Activated B cell treated with CpG ODN at 0.5 μM for 24 hours (primary cell): Measurements from ENCODE around the gene ECM1. TPM values are rescaled to one million over a fixed set of nuclear protein-coding genes. Genes with fewer than 3 reads are reported as not detected.

Experiments used
- ATAC-seq: fragments of 200-7000 bp; cut with Tn5 transposase; one replicate; pipeline ENCODE4 v1.10.0; 2021; ENCODE audit warnings: low read depth, mild to moderate bottlenecking, moderate library complexity
- CTCF ChIA-PET: fragments of 350-600 bp; sonication (Branson Sonifier 250); formaldehyde crosslinking; loops from one replicate; lab custom pipeline; 2021; ENCODE audit warnings: antibody characterized with exemption; lab: Charles Lee
- POLR2A ChIA-PET: fragments of 350-600 bp; sonication (Branson Sonifier 250); formaldehyde crosslinking; loops from one replicate; lab custom pipeline; 2021; ENCODE audit warnings: antibody characterized with exemption; lab: Charles Lee
- DNase-seq: peaks from one replicate; pipeline ENCODE4 v3.0.0; 2022
- H3K27ac Mint-ChIP-seq: one replicate; pipeline ENCODE4 v1.8.0; 2020; ENCODE audit warnings: mixed read lengths
- H3K27me3 Mint-ChIP-seq: one replicate; pipeline ENCODE4 v1.8.0; 2021; ENCODE audit warnings: mixed read lengths
- H3K36me3 Mint-ChIP-seq: one replicate; pipeline ENCODE4 v1.8.0; 2021; ENCODE audit warnings: low read depth, mixed read lengths
- H3K4me1 Mint-ChIP-seq: one replicate; pipeline ENCODE4 v1.8.0; 2021; ENCODE audit warnings: mixed read lengths
- H3K4me3 Mint-ChIP-seq: one replicate; pipeline ENCODE4 v1.8.0; 2020; ENCODE audit warnings: mild to moderate bottlenecking, mixed read lengths
- H3K9me3 Mint-ChIP-seq: one replicate; pipeline ENCODE4 v1.8.0; 2020; ENCODE audit warnings: mixed read lengths
- intact Hi-C: fragments of 100-400 bp; cut with micrococcal nuclease; formaldehyde crosslinking; loops from one replicate; pipeline ENCODE4 v1.15.1; 2024
- total RNA-seq: library from RNA; stranded (reverse); gene quantifications from 2 replicates; pipeline ENCODE4 v1.2.3, GENCODE V29; 2022
- TF ChIP-seq, protein P1 (sequence below): fragments of 200-600 bp; IDR thresholded peaks from one replicate; pipeline ENCODE4 v1.8.0; 2022; ENCODE audit warnings: antibody characterized with exemption, mild to moderate bottlenecking

The ECM1 gene
- total RNA-seq, 1 donor from 2014 or later = 2.1 TPM

DNA sequence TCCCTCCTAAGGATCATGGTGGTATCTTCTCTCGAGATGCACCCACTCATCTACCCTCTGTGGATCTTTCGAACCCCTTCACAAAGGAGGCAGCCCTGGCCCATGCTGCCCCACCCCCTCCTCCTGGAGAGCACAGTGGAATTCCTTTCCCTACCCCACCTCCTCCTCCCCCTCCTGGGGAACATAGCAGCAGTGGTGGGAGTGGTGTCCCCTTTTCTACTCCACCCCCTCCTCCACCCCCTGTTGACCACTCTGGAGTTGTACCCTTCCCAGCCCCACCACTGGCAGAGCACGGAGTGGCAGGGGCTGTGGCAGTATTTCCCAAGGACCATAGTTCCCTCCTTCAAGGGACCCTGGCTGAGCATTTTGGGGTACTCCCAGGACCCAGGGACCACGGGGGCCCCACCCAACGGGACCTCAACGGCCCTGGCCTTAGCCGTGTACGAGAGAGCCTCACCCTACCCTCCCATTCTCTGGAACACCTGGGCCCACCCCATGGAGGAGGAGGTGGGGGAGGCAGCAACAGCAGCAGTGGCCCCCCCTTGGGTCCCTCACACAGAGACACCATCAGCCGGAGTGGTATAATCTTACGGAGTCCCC, 35.2 kb upstream of the ECM1 start:
- H3K9me3 Mint-ChIP-seq = no peaks in the 10 kb centered on the region
- H3K4me1 Mint-ChIP-seq = no peaks in the 10 kb centered on the region
- TF ChIP-seq, protein P1, sequence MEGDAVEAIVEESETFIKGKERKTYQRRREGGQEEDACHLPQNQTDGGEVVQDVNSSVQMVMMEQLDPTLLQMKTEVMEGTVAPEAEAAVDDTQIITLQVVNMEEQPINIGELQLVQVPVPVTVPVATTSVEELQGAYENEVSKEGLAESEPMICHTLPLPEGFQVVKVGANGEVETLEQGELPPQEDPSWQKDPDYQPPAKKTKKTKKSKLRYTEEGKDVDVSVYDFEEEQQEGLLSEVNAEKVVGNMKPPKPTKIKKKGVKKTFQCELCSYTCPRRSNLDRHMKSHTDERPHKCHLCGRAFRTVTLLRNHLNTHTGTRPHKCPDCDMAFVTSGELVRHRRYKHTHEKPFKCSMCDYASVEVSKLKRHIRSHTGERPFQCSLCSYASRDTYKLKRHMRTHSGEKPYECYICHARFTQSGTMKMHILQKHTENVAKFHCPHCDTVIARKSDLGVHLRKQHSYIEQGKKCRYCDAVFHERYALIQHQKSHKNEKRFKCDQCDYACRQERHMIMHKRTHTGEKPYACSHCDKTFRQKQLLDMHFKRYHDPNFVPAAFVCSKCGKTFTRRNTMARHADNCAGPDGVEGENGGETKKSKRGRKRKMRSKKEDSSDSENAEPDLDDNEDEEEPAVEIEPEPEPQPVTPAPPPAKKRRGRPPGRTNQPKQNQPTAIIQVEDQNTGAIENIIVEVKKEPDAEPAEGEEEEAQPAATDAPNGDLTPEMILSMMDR = no peak
- ChIA-PET CTCF (no interaction called here), POLR2A (no interaction called here)
- H3K27ac Mint-ChIP-seq = no peak overlapping the region
- no peak overlapping the region for H3K4me3 Mint-ChIP-seq
- ATAC-seq = no peak
- no peak for DNase-seq
- H3K36me3 Mint-ChIP-seq = peaks cover 50% of the 10 kb centered on the region
- no peaks in the 10 kb centered on the region for H3K27me3 Mint-ChIP-seq
- intact Hi-C loops = no loop called here

DNA sequence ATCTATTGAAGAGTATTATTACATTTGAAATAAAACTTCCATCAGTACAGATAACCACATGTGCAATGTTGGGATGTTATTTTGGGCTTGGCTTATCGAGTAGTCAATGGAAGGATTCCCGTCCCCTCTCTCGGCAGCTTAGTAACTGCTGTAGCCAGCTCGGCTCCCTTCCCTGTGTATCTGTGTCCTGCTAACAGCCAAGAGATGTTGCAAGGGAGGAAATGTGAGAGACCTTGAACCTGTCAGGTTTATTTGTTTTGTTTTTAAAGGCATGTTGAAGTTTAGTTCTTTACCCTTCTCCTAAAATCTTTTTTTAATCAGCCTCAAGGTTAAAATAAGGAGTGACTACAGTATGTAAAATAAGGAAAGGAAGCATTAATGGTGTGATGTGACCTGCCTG, 34.2 kb upstream of the ECM1 start:
- H3K27ac Mint-ChIP-seq = no peak overlapping the region

DNA sequence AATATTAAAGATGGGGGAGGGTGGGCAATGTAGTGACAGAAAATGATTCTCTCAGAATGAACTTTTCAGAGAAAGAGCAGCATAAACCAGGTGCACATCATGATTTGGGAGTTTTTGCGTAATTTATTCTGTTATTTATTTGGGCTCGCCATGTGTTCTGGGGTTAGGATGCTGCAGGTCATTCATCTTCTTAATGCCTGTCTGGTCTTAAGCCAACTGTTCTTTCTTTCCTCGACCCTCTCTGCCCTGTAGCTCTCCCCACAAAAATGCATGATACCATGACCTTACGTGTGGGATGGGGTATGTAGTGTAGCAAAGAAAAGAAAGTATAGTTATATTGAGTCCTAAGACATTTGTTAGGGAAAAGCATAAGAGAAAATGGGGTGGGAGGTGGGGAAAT, 33.0 kb upstream of the ECM1 start:
- CTCF ChIA-PET = no interaction called here
- Mint-ChIP-seq H3K27me3 (no peaks in the 10 kb centered on the region), H3K27ac (no peak overlapping the region), H3K9me3 (no peaks in the 10 kb centered on the region), H3K36me3 (peaks cover 38% of the 10 kb centered on the region), H3K4me1 (no peaks in the 10 kb centered on the region), H3K4me3 (no peak overlapping the region)
- POLR2A ChIA-PET = interaction anchor here (0.6 kb wide), 1 partner anchor 506 kb away, joined by 8 read pairs; no protein-coding TSS in a partner anchor
- DNase-seq (no peak), ATAC-seq (no peak)
- intact Hi-C loops = no loop called here
- TF ChIP-seq, protein P1 = no peak

More for the DNA sequence above, 34.2 kb upstream of the ECM1 start:
- Mint-ChIP-seq H3K4me1 (no peaks in the 10 kb centered on the region), H3K36me3 (peaks cover 43% of the 10 kb centered on the region), H3K4me3 (no peak overlapping the region), H3K27me3 (no peaks in the 10 kb centered on the region), H3K9me3 (no peaks in the 10 kb centered on the region)
- intact Hi-C loops = no loop called here
- POLR2A ChIA-PET = interaction anchor here (0.6 to 0.7 kb wide), 2 partner anchors 12 to 131 kb away, joined by 5 to 7 read pairs; no protein-coding TSS in a partner anchor
- ATAC-seq = no peak
- DNase-seq = no peak
- TF ChIP-seq, protein P1 = no peak
- CTCF ChIA-PET = no interaction called here

DNA sequence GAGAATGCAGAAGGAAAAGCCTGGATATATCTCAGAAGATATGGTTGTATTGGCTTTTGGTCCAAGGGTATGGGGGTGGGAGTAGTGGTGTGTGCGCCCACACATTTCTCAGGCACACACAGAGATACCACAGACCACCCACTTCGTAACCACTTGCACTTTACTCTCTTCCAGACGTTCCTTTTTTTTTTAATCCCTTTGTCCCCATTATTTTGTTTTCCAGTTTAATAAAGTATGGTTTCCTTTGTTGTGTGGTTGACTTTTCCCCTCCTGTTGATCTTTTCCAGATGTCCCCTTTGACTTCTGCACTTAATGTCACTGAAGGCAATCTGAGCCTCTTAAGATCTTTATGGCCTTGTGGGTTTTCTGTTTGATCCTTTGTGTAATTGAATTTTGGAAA, 31.2 kb upstream of the ECM1 start:
- DNase-seq (no peak), ATAC-seq (no peak)
- H3K9me3 Mint-ChIP-seq = no peaks in the 10 kb centered on the region
- peaks cover 20% of the 10 kb centered on the region for H3K36me3 Mint-ChIP-seq
- H3K27me3 Mint-ChIP-seq = no peaks in the 10 kb centered on the region
- H3K4me1 Mint-ChIP-seq = no peaks in the 10 kb centered on the region
- H3K4me3 Mint-ChIP-seq = no peak overlapping the region
- no peak overlapping the region for H3K27ac Mint-ChIP-seq
- ChIA-PET POLR2A (no interaction called here), CTCF (no interaction called here)
- intact Hi-C loops = no loop called here
- TF ChIP-seq, protein P1 = no peak

DNA sequence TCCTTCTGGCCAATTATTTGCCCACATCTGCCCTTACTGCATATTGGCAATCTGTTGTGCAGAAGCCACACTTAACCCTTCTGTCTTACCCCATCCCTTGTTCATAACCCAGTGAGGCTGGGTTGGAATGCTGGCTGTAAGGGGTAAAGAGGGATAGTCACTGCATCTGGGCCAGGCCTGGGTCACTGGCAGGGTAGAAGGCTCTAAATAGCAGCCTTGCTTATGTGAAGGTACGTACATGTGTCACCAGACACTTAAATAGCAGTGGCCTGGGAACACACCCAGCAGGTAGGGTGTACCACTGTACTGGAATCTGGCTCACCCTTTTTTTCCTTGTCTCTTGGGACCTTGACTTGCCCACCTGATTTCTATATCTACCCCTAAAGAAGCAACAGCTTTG, 30.6 kb upstream of the ECM1 start:
- Mint-ChIP-seq H3K27me3 (no peaks in the 10 kb centered on the region), H3K27ac (no peak overlapping the region), H3K9me3 (no peaks in the 10 kb centered on the region), H3K4me3 (no peak overlapping the region), H3K4me1 (no peaks in the 10 kb centered on the region), H3K36me3 (peaks cover 14% of the 10 kb centered on the region)
- TF ChIP-seq, protein P1 = no peak
- intact Hi-C loops = no loop called here
- CTCF ChIA-PET = interaction anchor here (0.6 kb wide), 1 partner anchor 14 kb away, joined by 3 read pairs; no protein-coding TSS in a partner anchor
- ATAC-seq (no peak), DNase-seq (no peak)
- POLR2A ChIA-PET = interaction anchor here (0.7 kb wide), 1 partner anchor 10 kb away, joined by 3 read pairs; no protein-coding TSS in a partner anchor
